Right lobe of liver (tissue), 6 donors: ENCODE results near the gene GIPR. TPM values are rescaled to one million over a fixed set of nuclear protein-coding genes. Genes with fewer than 3 reads are reported as not detected.
A peak's percentile ranks its signal among the peaks of the same experiment; 100 is the strongest.

ENCODE experiments used
- ATAC-seq, 4 donors: fragments of 200-7000 bp; cut with Tn5 transposase; one replicate each; pipeline ENCODE4 v1.9.1; 2020; ENCODE audit warnings: mild to moderate bottlenecking in 4 of 4, moderate library complexity in 4 of 4
- DNase-seq, 3 donors: peaks; one replicate each; pipeline ENCODE4 v3.0.0-alpha.2; 2020
- H3K27ac ChIP-seq, 3 donors: fragments of 200-600 bp; one replicate each; pipeline ENCODE4 v1.8.0; 2022
- H3K27me3 ChIP-seq, 2 donors: fragments of 200-600 bp; one replicate each; pipeline ENCODE4 v1.8.0; 2022
- H3K36me3 ChIP-seq, 4 donors: fragments of 200-600 bp; sonication (generic) in 1 of 4; one replicate each; pipeline versions ENCODE4 v1.5.1 to v1.8.0; 2017 to 2022; ENCODE audit warnings: control low read depth in 1 of 4
- H3K4me1 ChIP-seq, 4 donors: fragments of 200-600 bp; sonication (generic) in 1 of 4; one replicate each; pipeline versions ENCODE4 v1.5.1 to v1.8.0; 2017 to 2022; ENCODE audit warnings: control low read depth in 1 of 4
- H3K4me3 ChIP-seq, 3 donors: fragments of 200-600 bp; one replicate each; pipeline ENCODE4 v1.8.0; 2022
- H3K9me3 ChIP-seq, 4 donors: fragments of 200-600 bp; sonication (generic) in 1 of 4; one replicate each; pipeline versions ENCODE4 v1.5.1 to v1.8.0; 2017 to 2022; ENCODE audit warnings: control low read depth in 1 of 4
- CTCF ChIP-seq, 4 donors: fragments of 200-600 bp in 3 of 4; fragments of 450-650 bp in 1 of 4; IDR thresholded peaks; one replicate each; pipeline versions ENCODE4 v1.5.1 to v1.8.0; 2016 to 2022; ENCODE audit warnings: antibody characterized with exemption in 4 of 4, mild to moderate bottlenecking in 2 of 4
- POLR2A ChIP-seq: fragments of 450-650 bp; IDR thresholded peaks from one replicate; pipeline ENCODE4 v1.6.1; 2017; ENCODE audit warnings: antibody characterized with exemption, mild to moderate bottlenecking
- WGBS: methylation state at CpG from one replicate; pipeline ENCODE4 v1.1.6; 2018; ENCODE audit warnings: low coverage, low lambda C conversion rate; ENCODE audit not compliant: insufficient coverage; ENCODE audit errors: missing lambda C conversion rate; 5-methylcytosine and 5-hydroxymethylcytosine counted together
- intact Hi-C, 2 donors: fragments of 100-400 bp; cut with DNase I; formaldehyde crosslinking; loops; one replicate each; pipeline versions ENCODE4 v1.11.2 to v1.14.1; 2022
- total RNA-seq, 6 experiments: library from RNA; depleted of rRNA in 2 of 6; stranded (reverse); fragments of >200 nt in 2 of 6; fragmentation: NEBNext Ultra II Directional in 3 of 6; extraction: Animal tissue kit (Norgen Biotek cat#: 25700) in 3 of 6; gene quantifications; one replicate each; pipeline versions ENCODE4 v1.1.0 to v1.2.4, GENCODE V29; 2016 to 2023
- donor health status: DM: no; HTN: yes; CAD: no.
- donor health status: DM: no; HTN: no; CAD: no.
- donor health status: DM: no; HTN: no; CAD: no.
- donor health status: DM: no; HTN: yes; CAD: no.
- donor health status: DM: no; HTN: yes; CAD: no.

The GIPR gene
- total RNA-seq, 6 experiments from 2014 or later = 0.07 to 0.23 (median 0.18) TPM; not detected in 2

DNA sequence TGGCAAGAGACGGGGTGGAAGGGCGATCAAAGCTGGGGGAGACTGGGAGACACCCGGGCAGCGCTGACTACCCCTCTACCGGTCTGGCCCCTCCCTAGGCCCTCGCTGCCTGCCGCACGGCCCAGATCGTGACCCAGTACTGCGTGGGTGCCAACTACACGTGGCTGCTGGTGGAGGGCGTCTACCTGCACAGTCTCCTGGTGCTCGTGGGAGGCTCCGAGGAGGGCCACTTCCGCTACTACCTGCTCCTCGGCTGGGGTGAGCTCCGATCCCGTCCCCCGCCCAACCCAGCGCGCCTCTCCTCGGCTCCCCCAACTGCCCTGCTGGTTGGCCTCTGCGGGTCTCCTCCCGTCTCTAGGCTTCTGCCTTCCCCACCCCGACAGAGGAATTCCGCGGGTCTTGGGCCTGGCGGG lies 8.8 kb downstream of the GIPR start:
- no peak for TF ChIP-seq POLR2A
- TF ChIP-seq CTCF (IDR thresholded peaks at IDR 0.05) = no peak
- H3K4me3 ChIP-seq = peak overlapping the region in 1 of 3 donors; percentile 16
- intact Hi-C loops = no loop called here
- no peaks in the 10 kb centered on the region for H3K36me3 ChIP-seq
- H3K4me1 ChIP-seq = peaks cover 0 to 4% (median 1%) of the 10 kb centered on the region in 4 donors
- peak in 1 of 4 donors; percentile 2 for ATAC-seq
- WGBS = 63% methylated on average over 2 of the region's 28 CpGs
- H3K9me3 ChIP-seq = no peaks in the 10 kb centered on the region
- no peak overlapping the region for H3K27ac ChIP-seq
- peaks cover 0 to 4% of the 10 kb centered on the region in 2 donors for H3K27me3 ChIP-seq
- DNase-seq = peak in 1 of 3 donors; percentile 34

- 2% methylated on average over 13 of the region's 49 CpGs for WGBS
- no peaks in the 10 kb centered on the region for H3K9me3 ChIP-seq
- ATAC-seq (peak; percentile 9 to 48 (median 30)), DNase-seq (peak; percentile 51 to 68 (median 58))
- no peaks in the 10 kb centered on the region for H3K36me3 ChIP-seq
- TF ChIP-seq POLR2A (no peak), CTCF (IDR thresholded peaks at IDR 0.05) (no peak)
- peaks cover 0 to 4% of the 10 kb centered on the region in 2 donors for H3K27me3 ChIP-seq
- peak overlapping the region in 1 of 3 donors; percentile 16 for H3K4me3 ChIP-seq
- H3K27ac ChIP-seq = no peak overlapping the region
- peaks cover 0 to 4% (median 2%) of the 10 kb centered on the region in 4 donors for H3K4me1 ChIP-seq
- intact Hi-C loops = no loop called here
Measured at GRCh38 chr19:45677351-45678230, 9.6 kb downstream of the GIPR start.

DNA sequence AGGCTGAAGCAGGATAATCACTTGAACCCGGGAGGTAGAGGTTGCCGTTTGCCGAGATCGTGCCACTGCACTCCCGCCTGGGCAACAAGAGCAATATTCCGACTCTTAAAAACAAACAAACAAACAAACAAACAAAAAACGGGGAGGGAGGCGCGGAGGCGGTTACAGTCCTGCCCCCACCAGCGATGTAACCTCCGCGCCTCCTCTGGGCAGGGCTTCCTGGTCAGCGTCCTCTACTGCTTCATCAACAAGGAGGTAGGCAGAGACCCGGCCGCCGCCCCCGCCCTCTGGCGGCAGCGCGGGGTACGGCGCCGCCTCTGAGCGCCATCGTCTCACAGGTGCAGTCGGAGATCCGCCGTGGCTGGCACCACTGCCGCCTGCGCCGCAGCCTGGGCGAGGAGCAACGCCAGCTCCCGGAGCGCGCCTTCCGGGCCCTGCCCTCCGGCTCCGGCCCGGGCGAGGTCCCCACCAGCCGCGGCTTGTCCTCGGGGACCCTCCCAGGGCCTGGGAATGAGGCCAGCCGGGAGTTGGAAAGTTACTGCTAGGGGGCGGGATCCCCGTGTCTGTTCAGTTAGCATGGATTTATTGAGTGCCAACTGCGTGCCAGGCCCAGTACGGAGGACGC lies 13.5 kb downstream of the GIPR start:
- Histone ChIP-seq H3K9me3 (no peaks in the 10 kb centered on the region), H3K4me1 (peaks cover 0 to 4% (median 2%) of the 10 kb centered on the region in 4 donors), H3K36me3 (peaks cover 0 to 16% (median under 1%) of the 10 kb centered on the region in 4 donors), H3K27ac (peak overlapping the region in 1 of 3 donors; percentile 55), H3K4me3 (peak overlapping the region; percentile 21 to 48 (median 29)), H3K27me3 (peaks cover 0 to 4% of the 10 kb centered on the region in 2 donors)
- peak; percentile 20 for TF ChIP-seq POLR2A
- TF ChIP-seq CTCF (IDR thresholded peaks at IDR 0.05) = peak; percentile 96 to 99 (median 98)
- peak; percentile 95 to 99 (median 98) for ATAC-seq
- DNase-seq = peak; percentile 86 to 90 (median 86)
- intact Hi-C loops = no loop called here
- 11% methylated on average over 7 of the region's 51 CpGs for WGBS

DNA sequence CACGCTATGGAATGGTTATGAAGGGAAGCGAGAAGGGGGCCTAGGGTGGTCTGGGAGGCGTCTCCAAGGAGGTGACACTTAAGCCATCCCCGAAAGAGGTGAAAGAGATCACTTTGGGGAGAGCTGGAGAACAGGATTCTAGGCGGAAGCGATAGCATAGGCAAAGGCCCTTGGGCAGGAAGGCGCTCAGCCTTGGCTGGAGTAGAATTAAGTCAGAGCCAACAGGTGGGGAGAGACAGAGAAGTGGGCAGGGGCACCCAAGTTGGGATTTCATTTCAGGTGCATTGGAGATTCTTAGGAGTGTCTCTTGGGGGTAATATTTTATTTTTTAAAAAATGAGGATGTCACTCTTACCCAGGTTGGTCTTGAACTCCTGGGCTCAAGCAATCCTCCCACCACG lies 14.1 kb downstream of the GIPR start:
- intact Hi-C loops = no loop called here
- TF ChIP-seq POLR2A = no peak
- 84% methylated on average over 6 of the region's 8 CpGs for WGBS
- DNase-seq (no peak), ATAC-seq (no peak)
- Histone ChIP-seq H3K27me3 (peaks cover 0 to under 1% of the 10 kb centered on the region in 2 donors), H3K36me3 (peaks cover 0 to 21% (median 4%) of the 10 kb centered on the region in 4 donors), H3K4me1 (peaks cover 0 to 4% (median 2%) of the 10 kb centered on the region in 4 donors), H3K27ac (no peak overlapping the region), H3K4me3 (no peak overlapping the region), H3K9me3 (no peaks in the 10 kb centered on the region)
